Heart left ventricle (tissue), 16 donors: ENCODE measurements around the gene C5orf22. TPM values are rescaled to one million over a fixed set of nuclear protein-coding genes. Genes with fewer than 3 reads are reported as not detected.

ENCODE experiments used
- ATAC-seq, 4 donors: fragments of 200-7000 bp; cut with Tn5 transposase; one replicate each; pipeline ENCODE4 v1.9.1; 2020 to 2022; ENCODE audit warnings: moderate library complexity in 4 of 4, mild to moderate bottlenecking in 3 of 4, moderate number of reproducible peaks in 1 of 4
- DNase-seq, 5 donors: peaks; one replicate each; pipeline ENCODE4 v3.0.0-alpha.2; 2020
- H3K27ac ChIP-seq, 12 donors: fragments of 200-600 bp; sonication (generic) in 4 of 12; one replicate each; pipeline versions ENCODE4 v1.5.0 to v1.8.0; 2016 to 2022; ENCODE audit warnings: mild to moderate bottlenecking in 2 of 12
- H3K27me3 ChIP-seq, 9 donors: fragments of 200-600 bp; sonication (generic) in 2 of 9; one replicate each; pipeline versions ENCODE4 v1.5.1 to v1.8.0; 2016 to 2022; ENCODE audit warnings: mild to moderate bottlenecking in 3 of 9
- H3K36me3 ChIP-seq, 9 donors: fragments of 200-600 bp; sonication (generic) in 2 of 9; one replicate each; pipeline versions ENCODE4 v1.5.0 to v1.8.0; 2018 to 2022; ENCODE audit warnings: mild to moderate bottlenecking in 2 of 9
- H3K4me1 ChIP-seq, 12 donors: fragments of 200-600 bp; sonication (generic) in 4 of 12; one replicate each; pipeline versions ENCODE4 v1.5.0 to v1.8.0; 2016 to 2022; ENCODE audit warnings: mild to moderate bottlenecking in 3 of 12
- H3K4me3 ChIP-seq, 12 donors: fragments of 200-600 bp; sonication (generic) in 4 of 12; one replicate each; pipeline versions ENCODE4 v1.5.0 to v1.8.0; 2017 to 2022; ENCODE audit warnings: mild to moderate bottlenecking in 9 of 12, moderate library complexity in 4 of 12
- H3K9me3 ChIP-seq, 12 donors: fragments of 200-600 bp; sonication (generic) in 4 of 12; one replicate each; pipeline versions ENCODE4 v1.5.0 to v1.8.0; 2016 to 2022; ENCODE audit warnings: mild to moderate bottlenecking in 1 of 12
- POLR2A ChIP-seq, 2 donors: fragments of 450-650 bp; IDR thresholded peaks; one replicate each; pipeline ENCODE4 v1.6.1; 2017; ENCODE audit warnings: antibody characterized with exemption in 2 of 2, mild to moderate bottlenecking in 2 of 2, moderate library complexity in 2 of 2
- WGBS, 4 donors: extraction: QIAGEN DNeasy Blood & Tissue Kit in 2 of 4; methylation state at CpG; one replicate each; pipeline versions ENCODE4 v1.1.5 to v1.1.7; 2013 to 2018; 5-methylcytosine and 5-hydroxymethylcytosine counted together
- intact Hi-C, 10 donors: fragments of 100-400 bp; cut with DNase I; formaldehyde crosslinking; loops; one replicate each; pipeline versions ENCODE4 v1.11.1 to v1.14.2; 2022
- polyA plus RNA-seq, 2 donors: library from polyadenylated mRNA; stranded (reverse); fragments of 200-250 nt; gene quantifications; one replicate each; pipeline ENCODE4 v1.2.3, GENCODE V29; 2013
- total RNA-seq, 9 donors: library from RNA; depleted of rRNA in 2 of 9; stranded (reverse); fragments of >200 nt in 2 of 9; fragmentation: NEBNext Ultra II Directional in 3 of 9; extraction: Animal tissue kit (Norgen Biotek cat#: 25700) in 3 of 9; gene quantifications; one replicate each; pipeline versions ENCODE4 v1.1.0 to v1.2.4, GENCODE V29; 2016 to 2023
- TF ChIP-seq, protein P1 (sequence below), 12 donors: fragments of 200-600 bp; sonication (generic) in 4 of 12; IDR thresholded peaks; one replicate each; pipeline versions ENCODE4 v1.5.0 to v1.8.0; 2018 to 2022; ENCODE audit warnings: antibody characterized with exemption in 12 of 12, mild to moderate bottlenecking in 5 of 12
- donor health status: ischemic (EF 13 %, LVEDD 7.1; RV severe dilation, severe dysfunction).
- donor health status: healthy with polysubstance abuse.
- donor health status: DM: no; HTN: yes; CAD: no.
- donor health status: DM: no; HTN: no; CAD: no.
- donor health status: ischemic (EF 25% LVEDD 6.9; RV normal size, moderate dysfunction).
- donor health status: ischemic (EF 25% LVEDD 5.7; RV mildly dilated, moderate dysfunction).
- donor health status: healthy.
- donor health status: DM: yes; HTN: yes; CAD: no.
- donor health status: ischemic (EF 35%, LVEDD 5.7; RV mildly dilated, moderate dysfunction).
- donor health status: nonischemic (EF 11% LVEDD 7.7; RV severe dilation, severe dysfunction).
- donor health status: DM: yes; HTN: yes; CAD: no.
- donor health status: PGD.
- donor health status: ischemic (EF 29% LVEDD 5.4; RV normal size, mild dysfunction).
- donor health status: nonischemic (EF 23%, LVEDD 6.1; RV moderate dilation, normal function).

The C5orf22 gene
- total and polyA plus RNA-seq, 11 donors: 8.5 to 28.9 (median 25.1) TPM

- no peak overlapping the region for H3K4me3 ChIP-seq
- DNase-seq (no peak), ATAC-seq (no peak)
- no peaks in the 10 kb centered on the region for H3K36me3 ChIP-seq
- no peak overlapping the region for H3K27ac ChIP-seq
- 94 to 99% (median 97%) methylated on average over 1 of the region's 1 CpG for WGBS, 4 donors
- TF ChIP-seq POLR2A (IDR thresholded peaks at IDR 0.05): no peak
- TF ChIP-seq, protein P1, sequence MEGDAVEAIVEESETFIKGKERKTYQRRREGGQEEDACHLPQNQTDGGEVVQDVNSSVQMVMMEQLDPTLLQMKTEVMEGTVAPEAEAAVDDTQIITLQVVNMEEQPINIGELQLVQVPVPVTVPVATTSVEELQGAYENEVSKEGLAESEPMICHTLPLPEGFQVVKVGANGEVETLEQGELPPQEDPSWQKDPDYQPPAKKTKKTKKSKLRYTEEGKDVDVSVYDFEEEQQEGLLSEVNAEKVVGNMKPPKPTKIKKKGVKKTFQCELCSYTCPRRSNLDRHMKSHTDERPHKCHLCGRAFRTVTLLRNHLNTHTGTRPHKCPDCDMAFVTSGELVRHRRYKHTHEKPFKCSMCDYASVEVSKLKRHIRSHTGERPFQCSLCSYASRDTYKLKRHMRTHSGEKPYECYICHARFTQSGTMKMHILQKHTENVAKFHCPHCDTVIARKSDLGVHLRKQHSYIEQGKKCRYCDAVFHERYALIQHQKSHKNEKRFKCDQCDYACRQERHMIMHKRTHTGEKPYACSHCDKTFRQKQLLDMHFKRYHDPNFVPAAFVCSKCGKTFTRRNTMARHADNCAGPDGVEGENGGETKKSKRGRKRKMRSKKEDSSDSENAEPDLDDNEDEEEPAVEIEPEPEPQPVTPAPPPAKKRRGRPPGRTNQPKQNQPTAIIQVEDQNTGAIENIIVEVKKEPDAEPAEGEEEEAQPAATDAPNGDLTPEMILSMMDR (IDR thresholded peaks at IDR 0.05): no peak
- H3K4me1 ChIP-seq: peaks cover 0 to 3% (median 0%) of the 10 kb centered on the region in 12 donors
- intact Hi-C loops: no loop called here
- no peaks in the 10 kb centered on the region for H3K9me3 ChIP-seq
- no peaks in the 10 kb centered on the region for H3K27me3 ChIP-seq
Observed at GRCh38 chr5:31568302-31568835, 36.3 kb downstream of the C5orf22 start.

DNA sequence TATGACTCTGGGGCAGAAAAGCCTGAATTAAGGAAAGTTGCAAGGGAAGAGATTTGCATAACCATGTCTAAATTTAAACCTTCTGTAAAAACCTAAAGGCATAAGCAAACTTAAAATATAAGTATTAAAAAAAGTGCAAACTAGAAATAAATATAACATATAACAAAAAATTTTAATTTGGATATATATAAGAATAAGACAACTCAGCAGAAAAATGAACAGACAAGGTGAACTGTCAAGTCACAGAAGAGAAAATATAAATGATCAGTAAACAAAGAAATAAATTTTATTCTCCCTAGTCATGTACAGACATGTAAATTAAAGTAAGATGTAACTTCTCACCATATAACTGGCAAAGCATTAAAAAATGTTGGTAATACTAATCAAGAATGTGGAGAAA lies 37.0 kb downstream of the C5orf22 start:
- Histone ChIP-seq H3K27me3 (no peaks in the 10 kb centered on the region), H3K36me3 (no peaks in the 10 kb centered on the region), H3K4me3 (no peak overlapping the region), H3K9me3 (no peaks in the 10 kb centered on the region), H3K27ac (no peak overlapping the region), H3K4me1 (no peaks in the 10 kb centered on the region)
- DNase-seq (no peak), ATAC-seq (no peak)
- TF ChIP-seq POLR2A (IDR thresholded peaks at IDR 0.05): no peak
- TF ChIP-seq, protein P1 (IDR thresholded peaks at IDR 0.05): no peak
- intact Hi-C loops: no loop called here

- no peak for TF ChIP-seq POLR2A (IDR thresholded peaks at IDR 0.05)
- TF ChIP-seq, protein P1 (IDR thresholded peaks at IDR 0.05): no peak
- no peak overlapping the region for H3K4me3 ChIP-seq
Observed at GRCh38 chr5:31573494-31574142, 41.5 kb downstream of the C5orf22 start.

DNA sequence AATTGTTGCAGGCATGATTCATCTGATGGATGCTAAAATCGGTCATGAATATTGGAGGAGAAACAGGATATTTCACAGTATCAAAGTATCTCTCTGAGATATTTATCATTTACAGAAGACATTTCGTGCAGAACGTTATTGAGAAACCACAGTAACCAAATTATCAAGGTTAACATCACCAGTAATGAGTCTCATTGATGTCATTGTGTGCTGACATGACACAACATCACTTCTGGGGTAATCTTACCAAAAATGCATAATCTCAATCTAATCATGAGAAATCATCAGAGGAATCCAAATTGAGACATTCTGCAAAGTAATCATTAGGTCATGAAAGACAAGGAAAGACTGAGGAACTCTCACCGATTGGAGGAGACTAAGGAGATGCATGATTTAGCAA lies 42.7 kb downstream of the C5orf22 start:
- no peak for DNase-seq
- Histone ChIP-seq H3K9me3 (no peaks in the 10 kb centered on the region), H3K36me3 (no peaks in the 10 kb centered on the region), H3K4me3 (no peak overlapping the region), H3K4me1 (no peaks in the 10 kb centered on the region), H3K27me3 (no peaks in the 10 kb centered on the region), H3K27ac (no peak overlapping the region)
- TF ChIP-seq, protein P1 (IDR thresholded peaks at IDR 0.05): no peak
- TF ChIP-seq POLR2A (IDR thresholded peaks at IDR 0.05): no peak
- 85 to 87% (median 86%) methylated on average over 4 of the region's 4 CpGs for WGBS, 4 donors
- ATAC-seq: no peak
- intact Hi-C loops: no loop called here

More at GRCh38 chr5:31573494-31574142, 41.5 kb downstream of the C5orf22 start:
- H3K36me3 ChIP-seq: no peaks in the 10 kb centered on the region
- 93 to 95% (median 95%) methylated on average over 10 of the region's 10 CpGs for WGBS, 4 donors
- no peak for DNase-seq
- ATAC-seq: no peak
- H3K4me1 ChIP-seq: no peaks in the 10 kb centered on the region
- intact Hi-C loops: no loop called here
- H3K27ac ChIP-seq: no peak overlapping the region
- no peaks in the 10 kb centered on the region for H3K27me3 ChIP-seq
- no peaks in the 10 kb centered on the region for H3K9me3 ChIP-seq
